Coronary artery (tissue), 2 donors: ENCODE measurements around the gene GCK.

Experiments used
- DNase-seq: peaks from one replicate; pipeline ENCODE4 v3.0.0-alpha.2; 2017; ENCODE audit warnings: low spot score
- H3K27ac ChIP-seq, 2 donors: fragments of 200-600 bp; sonication (generic); one replicate each; pipeline ENCODE4 v1.5.1; 2016 to 2019
- H3K4me3 ChIP-seq: fragments of 200-600 bp; sonication (generic); 2 replicates; pipeline ENCODE4 v1.5.1; 2016; ENCODE audit warnings: mild to moderate bottlenecking, moderate library complexity
- TF ChIP-seq, protein P1 (sequence below): fragments of 200-600 bp; sonication (generic); IDR thresholded peaks from one replicate; pipeline ENCODE4 v1.5.1; 2019; ENCODE audit warnings: antibody characterized with exemption

Gene GCK

DNA sequence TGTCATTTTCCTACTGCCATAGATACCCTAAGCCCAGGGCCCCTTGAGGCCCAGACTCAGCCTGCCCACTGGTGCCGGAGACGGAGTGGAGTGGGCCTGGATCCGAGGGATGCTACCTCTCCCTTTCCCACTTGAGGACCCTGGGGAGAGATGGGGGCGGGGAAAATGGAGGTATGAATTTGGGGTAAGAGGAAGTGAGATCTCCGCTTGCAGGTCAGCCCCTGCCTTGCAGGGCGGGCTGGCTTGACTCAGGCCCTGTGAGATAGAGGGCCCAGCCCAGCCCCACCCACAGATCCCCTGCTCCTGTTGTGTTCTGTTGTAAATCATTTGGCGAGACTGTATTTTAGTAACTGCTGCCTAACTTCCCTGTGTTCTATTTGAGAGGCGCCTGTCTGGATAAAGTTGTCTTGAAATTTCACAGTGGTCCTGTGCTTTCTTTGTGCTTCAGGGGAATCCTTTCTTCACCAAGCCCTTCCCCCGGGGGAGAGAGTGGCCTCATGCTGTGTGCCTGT is 24.7 kb upstream of the GCK start:
- TF ChIP-seq, protein P1, sequence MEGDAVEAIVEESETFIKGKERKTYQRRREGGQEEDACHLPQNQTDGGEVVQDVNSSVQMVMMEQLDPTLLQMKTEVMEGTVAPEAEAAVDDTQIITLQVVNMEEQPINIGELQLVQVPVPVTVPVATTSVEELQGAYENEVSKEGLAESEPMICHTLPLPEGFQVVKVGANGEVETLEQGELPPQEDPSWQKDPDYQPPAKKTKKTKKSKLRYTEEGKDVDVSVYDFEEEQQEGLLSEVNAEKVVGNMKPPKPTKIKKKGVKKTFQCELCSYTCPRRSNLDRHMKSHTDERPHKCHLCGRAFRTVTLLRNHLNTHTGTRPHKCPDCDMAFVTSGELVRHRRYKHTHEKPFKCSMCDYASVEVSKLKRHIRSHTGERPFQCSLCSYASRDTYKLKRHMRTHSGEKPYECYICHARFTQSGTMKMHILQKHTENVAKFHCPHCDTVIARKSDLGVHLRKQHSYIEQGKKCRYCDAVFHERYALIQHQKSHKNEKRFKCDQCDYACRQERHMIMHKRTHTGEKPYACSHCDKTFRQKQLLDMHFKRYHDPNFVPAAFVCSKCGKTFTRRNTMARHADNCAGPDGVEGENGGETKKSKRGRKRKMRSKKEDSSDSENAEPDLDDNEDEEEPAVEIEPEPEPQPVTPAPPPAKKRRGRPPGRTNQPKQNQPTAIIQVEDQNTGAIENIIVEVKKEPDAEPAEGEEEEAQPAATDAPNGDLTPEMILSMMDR = no peak
- no peak for DNase-seq
- Histone ChIP-seq H3K27ac (no peak overlapping the region), H3K4me3 (no peak overlapping the region)

DNA sequence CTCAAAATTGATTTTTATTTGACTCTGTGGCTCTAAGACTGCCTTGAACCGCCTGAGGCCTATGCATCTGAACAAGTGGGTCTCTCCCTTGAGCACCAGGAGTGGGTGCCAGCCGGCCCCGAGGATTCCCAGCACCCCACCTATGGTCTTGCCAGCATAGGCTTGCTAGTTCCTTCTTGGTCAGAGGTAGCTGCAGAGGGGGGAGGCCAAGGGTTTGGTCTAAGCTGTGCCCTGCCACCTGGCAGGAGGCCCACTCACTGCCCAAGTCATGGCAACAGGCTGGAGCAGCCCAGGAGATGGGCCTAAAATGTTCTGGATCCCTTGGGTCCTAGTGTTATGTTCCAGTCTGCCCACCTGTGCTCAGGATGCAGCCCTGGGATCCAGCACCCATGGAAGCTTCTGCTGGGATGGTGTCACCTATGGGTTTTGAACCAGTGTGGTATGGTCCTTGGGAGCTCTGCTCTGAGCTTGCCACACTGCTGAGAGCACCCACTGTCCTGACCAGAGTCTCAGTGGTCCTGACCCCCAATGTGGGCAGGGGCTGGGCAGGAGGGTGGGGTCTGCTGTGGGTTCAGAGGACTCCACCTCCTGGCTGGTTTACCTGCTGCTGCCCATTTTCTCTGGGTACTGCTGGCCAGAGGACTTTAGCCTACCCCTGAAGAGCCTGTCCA is 24.1 kb upstream of the GCK start:
- TF ChIP-seq, protein P1 = no peak
- no peak for DNase-seq
- no peak overlapping the region for H3K27ac ChIP-seq
- H3K4me3 ChIP-seq = no peak overlapping the region

DNA sequence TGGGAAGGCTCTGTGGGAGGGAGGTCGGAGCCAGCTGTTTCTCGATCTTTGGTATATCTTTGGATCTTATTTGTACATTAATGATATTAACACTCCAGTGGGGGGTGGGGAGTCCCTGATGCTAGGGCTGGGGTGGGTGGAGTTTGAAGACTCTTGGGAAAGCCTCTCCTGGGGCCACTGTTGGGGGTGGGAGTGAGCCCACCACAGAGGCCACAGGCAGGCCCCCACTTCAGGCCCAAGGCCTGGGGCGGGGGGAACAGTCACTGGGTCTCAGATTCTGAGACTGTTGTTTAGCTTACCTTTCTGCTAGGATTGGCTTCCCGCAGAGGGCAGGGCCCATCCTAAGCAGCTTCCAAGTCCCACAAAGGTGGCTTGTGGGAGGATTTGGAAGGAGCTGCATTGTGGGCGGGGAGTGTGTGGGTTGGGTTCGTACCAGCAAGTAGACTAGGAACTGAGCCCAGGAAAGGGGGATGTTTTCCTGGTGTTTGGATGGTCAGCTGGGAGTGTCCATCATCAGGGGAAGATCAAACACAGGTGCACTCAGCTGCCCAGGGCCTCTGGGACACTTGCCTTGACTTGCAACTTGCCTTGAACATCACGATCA is 23.4 kb upstream of the GCK start:
- DNase-seq = no peak
- TF ChIP-seq, protein P1 = no peak
- Histone ChIP-seq H3K27ac (no peak overlapping the region), H3K4me3 (no peak overlapping the region)

DNA sequence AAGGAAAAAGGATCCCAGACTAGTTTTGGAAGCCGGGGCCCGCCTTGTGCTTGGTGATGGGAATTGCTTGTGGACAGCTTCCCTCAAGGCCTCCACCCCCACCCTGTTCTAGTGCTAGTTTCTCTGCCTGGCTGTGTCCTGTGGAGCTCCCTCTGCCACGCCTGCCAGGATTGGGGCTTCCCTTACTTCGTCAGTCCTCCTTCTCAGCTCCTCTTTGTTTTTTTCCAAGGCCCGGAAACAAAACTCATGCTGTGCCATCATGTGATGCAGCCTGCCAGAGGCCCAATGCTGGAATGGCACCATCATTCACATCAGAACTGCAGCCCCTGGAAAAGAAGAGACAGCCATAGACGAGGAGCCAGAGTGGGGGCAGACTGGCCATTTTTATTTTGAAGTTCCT is 22.8 kb upstream of the GCK start:
- no peak overlapping the region for H3K27ac ChIP-seq
- no peak for DNase-seq
- H3K4me3 ChIP-seq = no peak overlapping the region
- TF ChIP-seq, protein P1 = no peak

DNA sequence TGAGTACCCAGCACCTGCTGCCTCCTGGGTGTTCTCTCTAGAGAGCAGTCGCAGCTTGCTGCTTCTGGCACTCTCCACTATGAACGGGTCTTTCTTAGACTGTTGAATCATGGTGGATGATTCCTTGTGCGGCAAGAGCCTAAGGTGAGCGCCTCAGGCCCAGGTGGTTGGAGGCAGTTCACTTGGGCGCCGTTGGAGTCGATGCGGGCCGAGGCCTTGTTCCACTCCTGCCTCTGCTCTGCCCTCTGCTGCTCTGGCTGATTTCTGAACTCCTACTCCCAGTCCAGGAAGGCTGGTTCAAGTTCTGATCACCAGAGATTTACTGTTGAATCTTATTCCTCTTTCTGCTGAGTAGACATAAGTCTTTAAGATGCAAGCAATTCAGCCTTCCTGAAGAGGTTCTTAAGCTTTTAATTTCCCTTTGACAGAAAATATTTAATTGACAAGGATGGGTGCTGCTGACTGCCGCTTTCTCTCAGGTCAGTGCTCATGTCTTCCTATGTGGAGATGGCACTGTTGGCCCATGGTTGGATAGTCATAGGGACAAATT is 22.0 kb upstream of the GCK start:
- Histone ChIP-seq H3K4me3 (no peak overlapping the region), H3K27ac (no peak overlapping the region)
- TF ChIP-seq, protein P1 = no peak
- no peak for DNase-seq

DNA sequence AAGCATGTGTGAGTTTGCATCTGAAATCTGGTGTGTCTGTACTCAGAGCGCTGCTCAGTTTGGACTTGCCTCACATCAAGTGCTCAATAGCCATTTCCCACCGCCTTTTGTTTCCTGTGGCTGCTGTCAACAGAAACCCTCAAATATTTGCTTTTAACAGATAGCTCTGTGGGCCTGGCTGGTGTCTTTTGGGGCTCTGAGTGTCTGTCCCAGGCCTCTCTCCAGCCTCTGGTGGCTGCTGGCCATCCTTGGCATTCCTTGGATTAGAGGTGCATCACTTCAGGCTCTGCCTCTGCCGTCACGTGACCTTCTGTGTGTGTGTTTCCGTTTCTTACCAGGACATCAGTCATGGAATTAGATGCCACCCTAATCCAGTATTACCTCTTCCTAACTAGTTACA is 20.9 kb upstream of the GCK start:
- no peak overlapping the region for H3K4me3 ChIP-seq
- DNase-seq = no peak
- H3K27ac ChIP-seq = no peak overlapping the region
- TF ChIP-seq, protein P1 = no peak

DNA sequence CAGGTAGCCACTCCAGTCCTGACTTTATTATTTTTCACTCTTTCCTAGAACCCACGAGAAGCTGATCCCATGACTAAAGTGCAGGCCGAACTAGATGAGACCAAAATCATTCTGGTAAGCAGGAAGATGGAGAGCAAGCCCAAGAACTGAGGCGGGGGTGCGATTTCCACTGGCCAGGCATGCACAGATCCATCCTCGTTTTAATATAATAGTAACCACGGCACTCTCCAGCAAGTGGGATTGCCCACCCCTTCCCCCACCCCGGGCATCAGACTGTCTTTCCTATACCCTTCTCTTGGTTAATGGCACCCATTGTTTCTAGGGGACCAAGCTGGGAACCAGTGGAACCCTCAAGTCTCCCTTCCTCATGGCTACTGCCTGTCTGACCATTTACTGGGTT is 18.8 kb upstream of the GCK start:
- no peak overlapping the region for H3K4me3 ChIP-seq
- TF ChIP-seq, protein P1 = no peak
- no peak for DNase-seq
- no peak overlapping the region for H3K27ac ChIP-seq
